H1 (cell line): Measurements from ENCODE around the gene SCG2. TPM values are rescaled to one million over a fixed set of nuclear protein-coding genes. Genes with fewer than 3 reads are reported as not detected.

Experiments used
- CTCF ChIA-PET: fragments of 300-600 bp; sonication (Branson Sonifier 250); formaldehyde crosslinking; loops from one replicate; lab custom pipeline; 2021; ENCODE audit not compliant: partially characterized antibody; lab: Charles Lee
- POLR2A ChIA-PET: fragments of 300-600 bp; sonication (Branson Sonifier 250); formaldehyde crosslinking; loops from one replicate; lab custom pipeline; 2021; ENCODE audit warnings: inconsistent platforms; ENCODE audit not compliant: partially characterized antibody; lab: Charles Lee
- DNase-seq, 2 experiments: peaks; one replicate each; pipeline versions ENCODE4 v3.0.0 to v3.0.0-alpha.2; 2010 to 2022; ENCODE audit warnings: low spot score in 2 of 2, low read depth in 1 of 2, mixed read lengths in 1 of 2
- FAIRE-seq: peaks from 2 replicates; lab custom pipeline; 2011; peaks lifted over from hg19 to GRCh38; lab: Jason Lieb, UNC
- H2AFZ ChIP-seq: 2 replicates; pipeline ENCODE4 v1.8.1; 2012; ENCODE audit warnings: low read length, inconsistent platforms
- H2AK5ac ChIP-seq: 2 replicates; pipeline ENCODE4 v1.6.1; 2013; ENCODE audit warnings: low read depth, low read length
- H2BK120ac ChIP-seq: replicated peaks from 2 replicates; pipeline ENCODE3; 2013; ENCODE audit warnings: low read depth, low read length, inconsistent platforms
- H2BK12ac ChIP-seq: 2 replicates; pipeline ENCODE4 v1.6.1; 2013; ENCODE audit warnings: low read depth, low read length
- H2BK15ac ChIP-seq: 2 replicates; pipeline ENCODE4 v1.6.1; 2013; ENCODE audit warnings: low read length
- H2BK20ac ChIP-seq: 2 replicates; pipeline ENCODE4 v1.6.1; 2013; ENCODE audit warnings: low read length
- H2BK5ac ChIP-seq: 2 replicates; pipeline ENCODE4 v1.6.1; 2013; ENCODE audit warnings: low read depth, low read length
- H3K14ac ChIP-seq: 2 replicates; pipeline ENCODE4 v1.6.1; 2013; ENCODE audit warnings: inconsistent platforms; ENCODE audit not compliant: insufficient read length
- H3K18ac ChIP-seq: 2 replicates; pipeline ENCODE4 v1.6.1; 2013; ENCODE audit warnings: low read length; ENCODE audit errors: extremely low read depth
- H3K23ac ChIP-seq: 2 replicates; pipeline ENCODE4 v1.6.1; 2013; ENCODE audit warnings: inconsistent platforms; ENCODE audit not compliant: insufficient read length
- H3K23me2 ChIP-seq: 2 replicates; pipeline ENCODE4 v1.6.1; 2013; ENCODE audit warnings: low read depth, low read length
- H3K27ac ChIP-seq: 2 replicates; pipeline ENCODE4 v1.6.1; 2011; ENCODE audit warnings: low read depth, low read length, inconsistent platforms
- H3K27me3 ChIP-seq, 4 experiments: replicated peaks in 1 of 4; 1 replicate in 1 of 4; 2 replicates in 3 of 4; pipeline versions ENCODE4 v1.6.1 to v1.8.1; 2011 to 2013; ENCODE audit warnings: low read length in 3 of 4, mild to moderate bottlenecking in 3 of 4, inconsistent platforms in 2 of 4, mixed read lengths in 2 of 4, moderate library complexity in 1 of 4; ENCODE audit not compliant: control insufficient read depth in 3 of 4, insufficient read depth in 3 of 4; ENCODE audit errors: extremely low read depth in 1 of 4
- H3K36me3 ChIP-seq, 4 experiments: 2 replicates each; pipeline versions ENCODE4 v1.6.1 to v1.8.1; 2011 to 2013; ENCODE audit warnings: mild to moderate bottlenecking in 4 of 4, low read length in 3 of 4, moderate library complexity in 2 of 4, control low read depth in 1 of 4, inconsistent platforms in 1 of 4; ENCODE audit not compliant: insufficient read depth in 4 of 4, control insufficient read depth in 2 of 4
- H3K4ac ChIP-seq: replicated peaks from 2 replicates; pipeline ENCODE3; 2013; ENCODE audit warnings: low read length, low read depth, mixed read lengths, inconsistent platforms; ENCODE audit not compliant: insufficient read length
- H3K4me1 ChIP-seq, 4 experiments: replicated peaks in 1 of 4; 1 replicate in 1 of 4; 2 replicates in 3 of 4; pipeline versions ENCODE4 v1.6.1 to v1.8.1; 2011 to 2013; ENCODE audit warnings: low read length in 3 of 4, inconsistent platforms in 2 of 4, mixed read lengths in 1 of 4; ENCODE audit not compliant: insufficient read depth in 4 of 4, control insufficient read depth in 3 of 4
- H3K4me2 ChIP-seq, 2 experiments: 2 replicates each; pipeline versions ENCODE4 v1.6.1 to v1.8.1; 2011 to 2013; ENCODE audit warnings: low read depth in 2 of 2, low read length in 2 of 2, control low read depth in 1 of 2, inconsistent platforms in 1 of 2, mild to moderate bottlenecking in 1 of 2; ENCODE audit not compliant: insufficient read depth in 1 of 2
- H3K4me3 ChIP-seq, 4 experiments: fragments of 200-600, 300-600 bp in 1 of 4; sonication (generic), shearing (Covaris generic), sonication (Bioruptor Twin) in 1 of 4; 2 replicates each; pipeline versions ENCODE4 v1.5.1 to v1.8.1; 2011 to 2016; ENCODE audit warnings: low read length in 4 of 4, low read depth in 3 of 4, control low read depth in 2 of 4, inconsistent platforms in 2 of 4, mild to moderate bottlenecking in 2 of 4, mixed read lengths in 1 of 4, moderate library complexity in 1 of 4; ENCODE audit not compliant: insufficient read depth in 2 of 4; ENCODE audit errors: extremely low read depth in 1 of 4
- H3K56ac ChIP-seq: replicated peaks from 2 replicates; pipeline ENCODE3; 2013; ENCODE audit warnings: low read depth, mild to moderate bottlenecking, mixed read lengths, low read length, inconsistent platforms; ENCODE audit not compliant: insufficient read length
- H3K79me1 ChIP-seq: 2 replicates; pipeline ENCODE4 v1.6.1; 2013; ENCODE audit warnings: low read depth, low read length, control low read depth
- H3K79me2 ChIP-seq, 2 experiments: 2 replicates each; pipeline versions ENCODE4 v1.6.1 to v1.8.1; 2012 to 2013; ENCODE audit warnings: low read length in 2 of 2, mild to moderate bottlenecking in 2 of 2, inconsistent platforms in 1 of 2; ENCODE audit not compliant: insufficient read depth in 2 of 2, control insufficient read depth in 1 of 2
- H3K9ac ChIP-seq, 4 experiments: replicated peaks in 1 of 4; 1 replicate in 1 of 4; 2 replicates in 3 of 4; pipeline versions ENCODE4 v1.6.1 to v1.8.1; 2011 to 2013; ENCODE audit warnings: low read depth in 3 of 4, low read length in 3 of 4, control low read depth in 2 of 4, mild to moderate bottlenecking in 2 of 4, moderate library complexity in 2 of 4, inconsistent platforms in 1 of 4; ENCODE audit errors: extremely low read depth in 1 of 4
- H3K9me3 ChIP-seq, 2 experiments: 2 replicates each; pipeline versions ENCODE4 v1.6.1 to v1.8.1; 2012 to 2013; ENCODE audit warnings: mild to moderate bottlenecking in 2 of 2, moderate library complexity in 2 of 2, control low read depth in 1 of 2, inconsistent platforms in 1 of 2, low read depth in 1 of 2, low read length in 1 of 2, mixed read lengths in 1 of 2; ENCODE audit not compliant: insufficient read depth in 2 of 2
- H4K20me1 ChIP-seq, 2 experiments: replicated peaks in 1 of 2; 2 replicates each; pipeline versions ENCODE3 to v1.8.1; 2011 to 2013; ENCODE audit warnings: inconsistent platforms in 2 of 2, low read length in 2 of 2, mild to moderate bottlenecking in 1 of 2; ENCODE audit not compliant: insufficient read depth in 2 of 2, control insufficient read depth in 1 of 2
- H4K5ac ChIP-seq: 2 replicates; pipeline ENCODE4 v1.6.1; 2013; ENCODE audit warnings: low read length, low read depth, mixed read lengths, inconsistent platforms; ENCODE audit not compliant: insufficient read length
- H4K8ac ChIP-seq: 2 replicates; pipeline ENCODE4 v1.8.0; 2013; ENCODE audit warnings: mild to moderate bottlenecking, moderate library complexity, low read length, inconsistent platforms; ENCODE audit not compliant: insufficient read depth; ENCODE audit errors: extremely low read depth
- H4K91ac ChIP-seq: replicated peaks from 2 replicates; pipeline ENCODE3; 2013; ENCODE audit warnings: low read length, mixed read lengths, inconsistent platforms; ENCODE audit not compliant: insufficient read length
- PHF8 ChIP-seq: fragments of 200-600 bp; sonication (generic); conservative IDR thresholded peaks from 2 replicates; pipeline ENCODE4 v1.7.1; 2012; ENCODE audit warnings: low read depth, mild to moderate bottlenecking, inconsistent platforms, low read length, moderate library complexity
- RBBP5 ChIP-seq: IDR thresholded peaks from 2 replicates; pipeline ENCODE4 v1.7.1; 2012; ENCODE audit warnings: low read depth, mild to moderate bottlenecking, inconsistent platforms, low read length, moderate library complexity, borderline replicate concordance
- SP4 ChIP-seq: IDR thresholded peaks from 2 replicates; pipeline ENCODE4 v1.6.1; 2012; ENCODE audit warnings: low read length, inconsistent platforms
- WGBS, 2 experiments: shearing (Covaris generic) in 1 of 2; methylation state at CpG; one replicate each; pipeline versions ENCODE4 v1.1.6 to v1.1.7; 2013 to 2015; ENCODE audit warnings: low lambda C conversion rate in 2 of 2, mixed read lengths in 2 of 2, inconsistent platforms in 1 of 2, low coverage in 1 of 2, missing lambda C conversion rate in 1 of 2; ENCODE audit not compliant: insufficient replicate concordance in 2 of 2, insufficient coverage in 1 of 2, insufficient read length in 1 of 2; ENCODE audit errors: extremely low coverage in 1 of 2, missing lambda C conversion rate in 1 of 2; 5-methylcytosine and 5-hydroxymethylcytosine counted together
- polyA plus RNA-seq, 7 experiments: library from polyadenylated mRNA; depleted of rRNA in 3 of 7; stranded (reverse) in 5 of 7; unstranded in 2 of 7; fragments of >200 nt in 5 of 7; fragments of 200-250 nt in 2 of 7; gene quantifications; 1 replicate in 5 of 7; 2 replicates in 1 of 7; 4 replicates in 1 of 7; pipeline versions ENCODE4 v1.2.1 to v1.2.3, GENCODE V29; 2011 to 2013; ENCODE audit warnings: missing spikeins in 2 of 7, mixed read lengths in 2 of 7
- total RNA-seq: library from RNA; stranded (reverse); fragmentation: NEBNext Ultra II Directional; extraction: Animal tissue kit (Norgen Biotek cat#: 25700); gene quantifications from 2 replicates; pipeline ENCODE4 v1.2.1, GENCODE V29; 2021

SCG2 gene
- total and polyA plus RNA-seq, 2 of the 8 experiments (the other 6 are each of a cell fraction or from before 2014, with no cell fraction given), result 0.54 to 1.0 TPM

DNA sequence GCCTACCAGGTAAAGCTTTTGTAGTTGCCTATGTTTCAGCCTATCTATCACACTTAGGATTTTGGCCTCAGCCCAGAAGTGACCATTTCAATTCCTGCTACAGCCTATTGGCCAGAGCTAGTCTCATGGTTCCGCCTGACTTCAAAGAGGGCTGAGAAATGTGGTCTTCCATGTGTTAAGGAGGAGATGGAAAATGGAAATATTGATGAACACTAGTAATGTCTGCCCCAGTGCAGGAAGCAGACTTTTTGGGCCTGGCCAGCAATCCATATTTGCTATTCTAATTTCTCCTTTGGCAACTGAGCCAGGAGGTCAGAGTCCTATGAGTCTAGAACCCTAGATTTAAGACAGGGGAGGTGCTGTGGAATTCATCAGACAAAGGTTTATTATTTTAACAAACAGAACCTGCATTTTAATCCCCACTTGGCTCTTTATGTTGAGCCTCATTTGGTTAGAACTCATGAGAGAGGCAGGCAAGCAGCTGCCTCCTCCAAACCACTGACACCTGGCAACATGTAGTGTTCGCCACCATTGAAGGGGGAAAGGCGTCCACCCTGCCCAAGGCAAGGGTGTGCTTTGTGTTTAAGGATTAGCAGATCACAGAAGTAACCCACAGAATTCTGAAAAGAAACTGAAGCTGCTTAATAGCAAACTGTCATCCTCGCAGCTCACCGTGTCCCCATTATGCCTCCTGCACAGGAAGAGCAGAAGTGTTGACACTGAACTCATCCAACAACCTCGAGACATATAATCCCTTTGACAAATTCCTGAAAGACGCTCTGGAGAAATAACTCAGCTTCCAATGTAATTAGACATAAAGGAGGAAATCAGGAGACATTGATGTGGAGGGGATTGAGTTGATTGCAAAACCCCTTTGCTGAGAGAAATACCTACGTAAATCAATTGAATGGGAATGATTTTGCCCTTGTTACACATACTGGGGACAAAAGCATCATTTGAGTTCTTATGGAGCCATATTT, 47.7 kb upstream of the SCG2 start:
- no peak overlapping the region for H3K4me3 ChIP-seq
- no peak for DNase-seq
- POLR2A ChIA-PET, result interaction anchor here (0.7 kb wide), 1 partner anchor 269 kb away, joined by 3 read pairs; no protein-coding TSS in a partner anchor
- H2BK12ac ChIP-seq, result no peak overlapping the region
- H3K27ac ChIP-seq, result no peak overlapping the region
- no peak overlapping the region for H2AFZ ChIP-seq
- no peaks in the 10 kb centered on the region for H3K79me2 ChIP-seq
- 91% methylated on average over 8 of the region's 8 CpGs; no CpG with 5 or more reads in 1 of the 2 experiments for WGBS, 2 experiments
- H3K27me3 ChIP-seq, result no peaks in the 10 kb centered on the region
- no peak overlapping the region for H3K56ac ChIP-seq
- no peak overlapping the region for H3K4me2 ChIP-seq
- H2AK5ac ChIP-seq, result no peak overlapping the region
- TF ChIP-seq SP4 (no peak), PHF8 (no peak), RBBP5 (no peak)
- 0 out of 7 replicates have a peak, but pooled peaks cover 0 to 2% (median 0%) of the 10 kb centered on the region in 4 experiments for H3K4me1 ChIP-seq
- no peak overlapping the region for H2BK15ac ChIP-seq
- H2BK5ac ChIP-seq, result no peak overlapping the region
- H3K36me3 ChIP-seq, result no peaks in the 10 kb centered on the region
- H4K5ac ChIP-seq, result no peak overlapping the region
- FAIRE-seq, result no peak
- no peak overlapping the region for H4K8ac ChIP-seq
- no peak overlapping the region for H3K23ac ChIP-seq
- H3K18ac ChIP-seq, result no peak overlapping the region
- no peak overlapping the region for H2BK120ac ChIP-seq
- H3K14ac ChIP-seq, result no peak overlapping the region
- no peak overlapping the region for H3K9ac ChIP-seq
- H3K4ac ChIP-seq, result no peak overlapping the region
- no peak overlapping the region for H2BK20ac ChIP-seq
- H4K91ac ChIP-seq, result no peak overlapping the region
- no peaks in the 10 kb centered on the region; the same call in 1 of the 2 replicates for H3K79me1 ChIP-seq
- no peaks in the 10 kb centered on the region for H4K20me1 ChIP-seq
- CTCF ChIA-PET, result interaction anchor here (1.2 kb wide), 1 partner anchor 11 kb away, joined by 3 read pairs; no protein-coding TSS in a partner anchor
- no peaks in the 10 kb centered on the region for H3K23me2 ChIP-seq
- no peaks in the 10 kb centered on the region for H3K9me3 ChIP-seq
